Chondrocyte (in vitro differentiated cells): ENCODE results near the gene MRPL42. TPM values are rescaled to one million over a fixed set of nuclear protein-coding genes. Genes with fewer than 3 reads are reported as not detected.
"Not testable (repeated sequence)": the region's sequence is repeated elsewhere in the genome, so short reads cannot be mapped to it uniquely, and the experiment has no call there.

Source experiments
- DNase-seq: peaks from one replicate; pipeline ENCODE4 v3.0.0; 2021; ENCODE audit warnings: mixed read lengths, low spot score
- H3K27ac Mint-ChIP-seq: one replicate; pipeline ENCODE4 v1.8.0; 2021; ENCODE audit warnings: mild to moderate bottlenecking, moderate library complexity, mixed read lengths; ENCODE audit not compliant: unreplicated experiment
- H3K27me3 Mint-ChIP-seq: 2 replicates; pipeline ENCODE4 v1.8.0; 2021; ENCODE audit warnings: low read depth, mixed read lengths
- H3K36me3 Mint-ChIP-seq: 2 replicates; pipeline ENCODE4 v1.8.0; 2021; ENCODE audit warnings: low read depth, mixed read lengths
- H3K4me1 Mint-ChIP-seq: 2 replicates; pipeline ENCODE4 v1.8.0; 2021; ENCODE audit warnings: low read depth, mild to moderate bottlenecking, mixed read lengths
- H3K4me3 Mint-ChIP-seq: one replicate; pipeline ENCODE4 v1.8.0; 2021; ENCODE audit warnings: mild to moderate bottlenecking, moderate library complexity, mixed read lengths; ENCODE audit not compliant: unreplicated experiment
- H3K9me3 Mint-ChIP-seq: 2 replicates; pipeline ENCODE4 v1.8.0; 2021; ENCODE audit warnings: low read depth, mixed read lengths
- CTCF ChIP-seq: fragments of 200-600 bp; sonication (generic); IDR thresholded peaks from 2 replicates; pipeline ENCODE4 v1.5.0; 2021; ENCODE audit warnings: antibody characterized with exemption, mild to moderate bottlenecking, moderate library complexity
- total RNA-seq: library from RNA; stranded (reverse); gene quantifications from 3 replicates; pipeline ENCODE4 v1.2.1, GENCODE V29; 2021

MRPL42 gene
- total RNA-seq, 1 donor from 2014 or later, result 41.4 TPM

GRCh38 chr12:93484315-93484981 is 17.1 kb downstream of the MRPL42 start:
- DNase-seq, result no peak
- H3K27me3 Mint-ChIP-seq, result no peaks in the 10 kb centered on the region
- no peaks in the 10 kb centered on the region for H3K4me1 Mint-ChIP-seq
- no peaks in the 10 kb centered on the region for H3K9me3 Mint-ChIP-seq
- no peak overlapping the region for H3K27ac Mint-ChIP-seq
- TF ChIP-seq CTCF, result no peak
- peaks cover 24% of the 10 kb centered on the region for H3K36me3 Mint-ChIP-seq
- no peak overlapping the region for H3K4me3 Mint-ChIP-seq

GRCh38 chr12:93492808-93493207 is 25.5 kb downstream of the MRPL42 start:
- H3K27me3 Mint-ChIP-seq, H3K27ac Mint-ChIP-seq, H3K4me1 Mint-ChIP-seq, DNase-seq, H3K9me3 Mint-ChIP-seq, H3K4me3 Mint-ChIP-seq: not testable (repeated sequence)
- peaks cover 36% of the 10 kb centered on the region for H3K36me3 Mint-ChIP-seq

GRCh38 chr12:93494096-93494495 is 26.8 kb downstream of the MRPL42 start:
- TF ChIP-seq CTCF, result no peak
- Mint-ChIP-seq H3K9me3 (no peaks in the 10 kb centered on the region), H3K36me3 (peaks cover 30% of the 10 kb centered on the region), H3K4me3 (no peak overlapping the region), H3K4me1 (no peaks in the 10 kb centered on the region), H3K27me3 (no peaks in the 10 kb centered on the region), H3K27ac (no peak overlapping the region)
- no peak for DNase-seq

GRCh38 chr12:93497456-93497855 is 30.1 kb downstream of the MRPL42 start:
- Mint-ChIP-seq H3K27me3 (no peaks in the 10 kb centered on the region), H3K4me1 (peaks cover 7% of the 10 kb centered on the region), H3K36me3 (peaks cover 23% of the 10 kb centered on the region), H3K4me3 (no peak overlapping the region), H3K9me3 (no peaks in the 10 kb centered on the region), H3K27ac (no peak overlapping the region)
- DNase-seq, result no peak
- no peak for TF ChIP-seq CTCF

- H3K27me3 Mint-ChIP-seq, H3K4me3 Mint-ChIP-seq, H3K27ac Mint-ChIP-seq, DNase-seq, H3K4me1 Mint-ChIP-seq, H3K9me3 Mint-ChIP-seq: not testable (repeated sequence)
- H3K36me3 Mint-ChIP-seq, result peaks cover 23% of the 10 kb centered on the region
Observed at GRCh38 chr12:93498813-93499212, 31.5 kb downstream of the MRPL42 start.

GRCh38 chr12:93500201-93500600 is 32.9 kb downstream of the MRPL42 start:
- no peak overlapping the region for H3K4me3 Mint-ChIP-seq
- H3K9me3 Mint-ChIP-seq, result no peaks in the 10 kb centered on the region
- H3K27ac Mint-ChIP-seq, result no peak overlapping the region
- H3K4me1 Mint-ChIP-seq, result peaks cover 7% of the 10 kb centered on the region
- DNase-seq, result no peak
- no peaks in the 10 kb centered on the region for H3K27me3 Mint-ChIP-seq
- TF ChIP-seq CTCF, result no peak
- H3K36me3 Mint-ChIP-seq, result peaks cover 16% of the 10 kb centered on the region
